Heart left ventricle (tissue), 16 donors: Measurements from ENCODE around the gene SPIN4. TPM values are rescaled to one million over a fixed set of nuclear protein-coding genes. Genes with fewer than 3 reads are reported as not detected.
"Not testable (repeated sequence)": the region's sequence is repeated elsewhere in the genome, so short reads cannot be mapped to it uniquely, and the experiment has no call there.

Source experiments
- ATAC-seq, 4 donors: fragments of 200-7000 bp; cut with Tn5 transposase; one replicate each; pipeline ENCODE4 v1.9.1; 2020 to 2022; ENCODE audit warnings: moderate library complexity in 4 of 4, mild to moderate bottlenecking in 3 of 4, moderate number of reproducible peaks in 1 of 4
- DNase-seq, 5 donors: peaks; one replicate each; pipeline ENCODE4 v3.0.0-alpha.2; 2020
- H3K27ac ChIP-seq, 12 donors: fragments of 200-600 bp; sonication (generic) in 4 of 12; one replicate each; pipeline versions ENCODE4 v1.5.0 to v1.8.0; 2016 to 2022; ENCODE audit warnings: mild to moderate bottlenecking in 2 of 12
- H3K27me3 ChIP-seq, 9 donors: fragments of 200-600 bp; sonication (generic) in 2 of 9; one replicate each; pipeline versions ENCODE4 v1.5.1 to v1.8.0; 2016 to 2022; ENCODE audit warnings: mild to moderate bottlenecking in 3 of 9
- H3K36me3 ChIP-seq, 9 donors: fragments of 200-600 bp; sonication (generic) in 2 of 9; one replicate each; pipeline versions ENCODE4 v1.5.0 to v1.8.0; 2018 to 2022; ENCODE audit warnings: mild to moderate bottlenecking in 2 of 9
- H3K4me1 ChIP-seq, 12 donors: fragments of 200-600 bp; sonication (generic) in 4 of 12; one replicate each; pipeline versions ENCODE4 v1.5.0 to v1.8.0; 2016 to 2022; ENCODE audit warnings: mild to moderate bottlenecking in 3 of 12
- H3K4me3 ChIP-seq, 12 donors: fragments of 200-600 bp; sonication (generic) in 4 of 12; one replicate each; pipeline versions ENCODE4 v1.5.0 to v1.8.0; 2017 to 2022; ENCODE audit warnings: mild to moderate bottlenecking in 9 of 12, moderate library complexity in 4 of 12
- H3K9me3 ChIP-seq, 12 donors: fragments of 200-600 bp; sonication (generic) in 4 of 12; one replicate each; pipeline versions ENCODE4 v1.5.0 to v1.8.0; 2016 to 2022; ENCODE audit warnings: mild to moderate bottlenecking in 1 of 12
- POLR2A ChIP-seq, 2 donors: fragments of 450-650 bp; IDR thresholded peaks; one replicate each; pipeline ENCODE4 v1.6.1; 2017; ENCODE audit warnings: antibody characterized with exemption in 2 of 2, mild to moderate bottlenecking in 2 of 2, moderate library complexity in 2 of 2
- WGBS, 4 donors: extraction: QIAGEN DNeasy Blood & Tissue Kit in 2 of 4; methylation state at CpG; one replicate each; pipeline versions ENCODE4 v1.1.5 to v1.1.7; 2013 to 2018; 5-methylcytosine and 5-hydroxymethylcytosine counted together
- intact Hi-C, 10 donors: fragments of 100-400 bp; cut with DNase I; formaldehyde crosslinking; loops; one replicate each; pipeline versions ENCODE4 v1.11.1 to v1.14.2; 2022
- long read RNA-seq, 3 donors: library from polyadenylated mRNA; unstranded; transcript quantifications; one replicate each; pipeline ENCODE4 v2.0.0, GENCODE V29; 2020 to 2021
- polyA plus RNA-seq, 2 donors: library from polyadenylated mRNA; stranded (reverse); fragments of 200-250 nt; gene quantifications; one replicate each; pipeline ENCODE4 v1.2.3, GENCODE V29; 2013
- total RNA-seq, 9 donors: library from RNA; depleted of rRNA in 2 of 9; stranded (reverse); fragments of >200 nt in 2 of 9; fragmentation: NEBNext Ultra II Directional in 3 of 9; extraction: Animal tissue kit (Norgen Biotek cat#: 25700) in 3 of 9; gene quantifications; one replicate each; pipeline versions ENCODE4 v1.1.0 to v1.2.4, GENCODE V29; 2016 to 2023
- TF ChIP-seq, protein P1 (sequence below), 12 donors: fragments of 200-600 bp; sonication (generic) in 4 of 12; IDR thresholded peaks; one replicate each; pipeline versions ENCODE4 v1.5.0 to v1.8.0; 2018 to 2022; ENCODE audit warnings: antibody characterized with exemption in 12 of 12, mild to moderate bottlenecking in 5 of 12
- donor health status: ischemic (EF 13 %, LVEDD 7.1; RV severe dilation, severe dysfunction).
- donor health status: healthy with polysubstance abuse.
- donor health status: DM: no; HTN: yes; CAD: no.
- donor health status: DM: no; HTN: no; CAD: no.
- donor health status: ischemic (EF 25% LVEDD 6.9; RV normal size, moderate dysfunction).
- donor health status: ischemic (EF 25% LVEDD 5.7; RV mildly dilated, moderate dysfunction).
- donor health status: healthy.
- donor health status: DM: yes; HTN: yes; CAD: no.
- donor health status: ischemic (EF 35%, LVEDD 5.7; RV mildly dilated, moderate dysfunction).
- donor health status: nonischemic (EF 11% LVEDD 7.7; RV severe dilation, severe dysfunction).
- donor health status: DM: yes; HTN: yes; CAD: no.
- donor health status: PGD.
- donor health status: ischemic (EF 29% LVEDD 5.4; RV normal size, mild dysfunction).
- donor health status: nonischemic (EF 23%, LVEDD 6.1; RV moderate dilation, normal function).

SPIN4 gene
- 1 to 10 TPM in 3 of 9 donors, under 1 TPM in 6; 0.31 to 1.7 (median 0.72) TPM for total RNA-seq
- polyA plus RNA-seq, result under 1 TPM; 0.50 to 0.67 TPM
- long read RNA-seq, donor 1, result 0 reads
- long read RNA-seq, donor 2, result 0 reads
- long read RNA-seq, donor 3, result 0 reads

- DNase-seq (peak; percentile 85 to 90 (median 86)), ATAC-seq (peak; percentile 94 to 99 (median 99))
- peak within 1 kb of the TSS; percentile 24 to 92 (median 62) for H3K4me3 ChIP-seq
- TF ChIP-seq, protein P1, sequence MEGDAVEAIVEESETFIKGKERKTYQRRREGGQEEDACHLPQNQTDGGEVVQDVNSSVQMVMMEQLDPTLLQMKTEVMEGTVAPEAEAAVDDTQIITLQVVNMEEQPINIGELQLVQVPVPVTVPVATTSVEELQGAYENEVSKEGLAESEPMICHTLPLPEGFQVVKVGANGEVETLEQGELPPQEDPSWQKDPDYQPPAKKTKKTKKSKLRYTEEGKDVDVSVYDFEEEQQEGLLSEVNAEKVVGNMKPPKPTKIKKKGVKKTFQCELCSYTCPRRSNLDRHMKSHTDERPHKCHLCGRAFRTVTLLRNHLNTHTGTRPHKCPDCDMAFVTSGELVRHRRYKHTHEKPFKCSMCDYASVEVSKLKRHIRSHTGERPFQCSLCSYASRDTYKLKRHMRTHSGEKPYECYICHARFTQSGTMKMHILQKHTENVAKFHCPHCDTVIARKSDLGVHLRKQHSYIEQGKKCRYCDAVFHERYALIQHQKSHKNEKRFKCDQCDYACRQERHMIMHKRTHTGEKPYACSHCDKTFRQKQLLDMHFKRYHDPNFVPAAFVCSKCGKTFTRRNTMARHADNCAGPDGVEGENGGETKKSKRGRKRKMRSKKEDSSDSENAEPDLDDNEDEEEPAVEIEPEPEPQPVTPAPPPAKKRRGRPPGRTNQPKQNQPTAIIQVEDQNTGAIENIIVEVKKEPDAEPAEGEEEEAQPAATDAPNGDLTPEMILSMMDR (IDR thresholded peaks at IDR 0.05), result no peak
- TF ChIP-seq POLR2A (IDR thresholded peaks at IDR 0.05), result peak in 1 of 2 donors; percentile 54
- peaks cover 0 to 9% (median 0%) of the 10 kb centered on the region in 12 donors for H3K4me1 ChIP-seq
- intact Hi-C loops, result loop anchor here in 2 of 10 donors (5.0 to 10.0 kb wide), 2 partner anchors 154 to 856 kb away; partner anchors contain the start of gene AMER1 (in 1 of the 2)
- H3K27me3 ChIP-seq, result peaks cover 0 to 5% (median 0%) of the 10 kb centered on the region in 9 donors
- 0 to 31% (median 8%) methylated on average over 55 to 58 of the region's 58 CpGs for WGBS, 4 donors
- peak within 1 kb of the TSS in 9 of 12 donors; percentile 29 to 82 (median 56) for H3K27ac ChIP-seq
- H3K9me3 ChIP-seq, result no peaks in the 10 kb centered on the region
- H3K36me3 ChIP-seq, result no peaks in the 10 kb centered on the region
Observed at GRCh38 chrX:63350941-63351616, at the start of gene SPIN4. SPIN4 (minus strand) TSS chrX:63351332; CDS start chrX:63350819, 513 bp downstream.

GRCh38 chrX:63400340-63400739 lies 49.2 kb upstream of the SPIN4 start:
- H3K27me3 ChIP-seq, result no peaks in the 10 kb centered on the region
- TF ChIP-seq, protein P1 (IDR thresholded peaks at IDR 0.05), result no peak
- TF ChIP-seq POLR2A (IDR thresholded peaks at IDR 0.05), result no peak
- H3K36me3 ChIP-seq, result no peaks in the 10 kb centered on the region
- H3K4me3 ChIP-seq, result no peak overlapping the region
- DNase-seq (no peak), ATAC-seq (no peak)
- no peaks in the 10 kb centered on the region for H3K4me1 ChIP-seq
- H3K9me3 ChIP-seq, result no peaks in the 10 kb centered on the region
- intact Hi-C loops, result no loop called here
- H3K27ac ChIP-seq, result no peak overlapping the region

GRCh38 chrX:63394872-63395271 lies 43.7 kb upstream of the SPIN4 start:
- intact Hi-C loops, result loop anchor here in 1 of 10 donors (10.0 kb wide), 1 partner anchor 60 kb away; no protein-coding TSS in a partner anchor
- H3K4me3 ChIP-seq, result no peak overlapping the region
- DNase-seq (no peak), ATAC-seq (no peak)
- no peaks in the 10 kb centered on the region for H3K4me1 ChIP-seq
- H3K27me3 ChIP-seq, result no peaks in the 10 kb centered on the region
- no peak for TF ChIP-seq POLR2A (IDR thresholded peaks at IDR 0.05)
- TF ChIP-seq, protein P1 (IDR thresholded peaks at IDR 0.05), result no peak
- 34 to 63% (median 61%) methylated on average over 2 of the region's 2 CpGs for WGBS, 4 donors
- no peaks in the 10 kb centered on the region for H3K9me3 ChIP-seq
- H3K36me3 ChIP-seq, result no peaks in the 10 kb centered on the region
- no peak overlapping the region for H3K27ac ChIP-seq

DNA sequence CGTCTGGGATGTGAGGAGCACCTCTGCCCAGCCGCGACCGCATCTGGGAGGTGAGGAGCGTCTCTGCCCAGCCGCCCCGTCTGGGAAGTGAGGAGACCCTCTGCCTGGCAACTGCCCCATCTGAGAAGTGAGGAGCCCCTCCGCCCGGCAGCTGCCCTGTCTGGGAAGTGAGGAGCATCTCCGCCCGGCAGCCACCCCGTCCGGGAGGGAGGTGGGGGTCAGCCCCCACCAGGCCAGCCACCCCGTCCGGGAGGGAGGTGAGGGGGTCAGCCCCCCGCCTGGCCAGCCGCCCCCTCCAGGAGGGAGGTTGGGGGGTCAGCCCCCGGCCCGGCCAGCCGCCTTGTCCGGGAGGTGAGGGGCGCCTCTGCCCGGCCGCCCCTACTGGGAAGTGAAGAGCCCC lies 42.0 kb upstream of the SPIN4 start:
- 93 to 98% (median 97%) methylated on average over 6 to 24 of the region's 24 CpGs for WGBS, 4 donors

More for the DNA sequence above, 42.0 kb upstream of the SPIN4 start:
- not testable (repeated sequence) for H3K4me3 ChIP-seq, ATAC-seq, H3K9me3 ChIP-seq, H3K4me1 ChIP-seq, DNase-seq, H3K27ac ChIP-seq, H3K27me3 ChIP-seq, H3K36me3 ChIP-seq
- intact Hi-C loops, result loop anchor here in 1 of 10 donors (10.0 kb wide), 1 partner anchor 62 kb away; no protein-coding TSS in a partner anchor
